H1 (cell line): Measurements from ENCODE around the gene CEP170. TPM values are rescaled to one million over a fixed set of nuclear protein-coding genes. Genes with fewer than 3 reads are reported as not detected.

ENCODE experiments used
- CTCF ChIA-PET: fragments of 300-600 bp; sonication (Branson Sonifier 250); formaldehyde crosslinking; loops from one replicate; lab custom pipeline; 2021; ENCODE audit not compliant: partially characterized antibody; lab: Charles Lee
- POLR2A ChIA-PET: fragments of 300-600 bp; sonication (Branson Sonifier 250); formaldehyde crosslinking; loops from one replicate; lab custom pipeline; 2021; ENCODE audit warnings: inconsistent platforms; ENCODE audit not compliant: partially characterized antibody; lab: Charles Lee
- DNase-seq, 2 experiments: peaks; one replicate each; pipeline versions ENCODE4 v3.0.0 to v3.0.0-alpha.2; 2010 to 2022; ENCODE audit warnings: low spot score in 2 of 2, low read depth in 1 of 2, mixed read lengths in 1 of 2
- FAIRE-seq: peaks from 2 replicates; lab custom pipeline; 2011; peaks lifted over from hg19 to GRCh38; lab: Jason Lieb, UNC
- H2AFZ ChIP-seq: 2 replicates; pipeline ENCODE4 v1.8.1; 2012; ENCODE audit warnings: low read length, inconsistent platforms
- H2AK5ac ChIP-seq: 2 replicates; pipeline ENCODE4 v1.6.1; 2013; ENCODE audit warnings: low read depth, low read length
- H2BK120ac ChIP-seq: replicated peaks from 2 replicates; pipeline ENCODE3; 2013; ENCODE audit warnings: low read depth, low read length, inconsistent platforms
- H2BK12ac ChIP-seq: 2 replicates; pipeline ENCODE4 v1.6.1; 2013; ENCODE audit warnings: low read depth, low read length
- H2BK15ac ChIP-seq: 2 replicates; pipeline ENCODE4 v1.6.1; 2013; ENCODE audit warnings: low read length
- H2BK20ac ChIP-seq: 2 replicates; pipeline ENCODE4 v1.6.1; 2013; ENCODE audit warnings: low read length
- H2BK5ac ChIP-seq: 2 replicates; pipeline ENCODE4 v1.6.1; 2013; ENCODE audit warnings: low read depth, low read length
- H3K14ac ChIP-seq: 2 replicates; pipeline ENCODE4 v1.6.1; 2013; ENCODE audit warnings: inconsistent platforms; ENCODE audit not compliant: insufficient read length
- H3K18ac ChIP-seq: 2 replicates; pipeline ENCODE4 v1.6.1; 2013; ENCODE audit warnings: low read length; ENCODE audit errors: extremely low read depth
- H3K23ac ChIP-seq: 2 replicates; pipeline ENCODE4 v1.6.1; 2013; ENCODE audit warnings: inconsistent platforms; ENCODE audit not compliant: insufficient read length
- H3K23me2 ChIP-seq: 2 replicates; pipeline ENCODE4 v1.6.1; 2013; ENCODE audit warnings: low read depth, low read length
- H3K27ac ChIP-seq: 2 replicates; pipeline ENCODE4 v1.6.1; 2011; ENCODE audit warnings: low read depth, low read length, inconsistent platforms
- H3K27me3 ChIP-seq, 4 experiments: replicated peaks in 1 of 4; 1 replicate in 1 of 4; 2 replicates in 3 of 4; pipeline versions ENCODE4 v1.6.1 to v1.8.1; 2011 to 2013; ENCODE audit warnings: low read length in 3 of 4, mild to moderate bottlenecking in 3 of 4, inconsistent platforms in 2 of 4, mixed read lengths in 2 of 4, moderate library complexity in 1 of 4; ENCODE audit not compliant: control insufficient read depth in 3 of 4, insufficient read depth in 3 of 4; ENCODE audit errors: extremely low read depth in 1 of 4
- H3K36me3 ChIP-seq, 4 experiments: 2 replicates each; pipeline versions ENCODE4 v1.6.1 to v1.8.1; 2011 to 2013; ENCODE audit warnings: mild to moderate bottlenecking in 4 of 4, low read length in 3 of 4, moderate library complexity in 2 of 4, control low read depth in 1 of 4, inconsistent platforms in 1 of 4; ENCODE audit not compliant: insufficient read depth in 4 of 4, control insufficient read depth in 2 of 4
- H3K4ac ChIP-seq: replicated peaks from 2 replicates; pipeline ENCODE3; 2013; ENCODE audit warnings: low read length, low read depth, mixed read lengths, inconsistent platforms; ENCODE audit not compliant: insufficient read length
- H3K4me1 ChIP-seq, 4 experiments: replicated peaks in 1 of 4; 1 replicate in 1 of 4; 2 replicates in 3 of 4; pipeline versions ENCODE4 v1.6.1 to v1.8.1; 2011 to 2013; ENCODE audit warnings: low read length in 3 of 4, inconsistent platforms in 2 of 4, mixed read lengths in 1 of 4; ENCODE audit not compliant: insufficient read depth in 4 of 4, control insufficient read depth in 3 of 4
- H3K4me2 ChIP-seq, 2 experiments: 2 replicates each; pipeline versions ENCODE4 v1.6.1 to v1.8.1; 2011 to 2013; ENCODE audit warnings: low read depth in 2 of 2, low read length in 2 of 2, control low read depth in 1 of 2, inconsistent platforms in 1 of 2, mild to moderate bottlenecking in 1 of 2; ENCODE audit not compliant: insufficient read depth in 1 of 2
- H3K4me3 ChIP-seq, 4 experiments: fragments of 200-600, 300-600 bp in 1 of 4; sonication (generic), shearing (Covaris generic), sonication (Bioruptor Twin) in 1 of 4; 2 replicates each; pipeline versions ENCODE4 v1.5.1 to v1.8.1; 2011 to 2016; ENCODE audit warnings: low read length in 4 of 4, low read depth in 3 of 4, control low read depth in 2 of 4, inconsistent platforms in 2 of 4, mild to moderate bottlenecking in 2 of 4, mixed read lengths in 1 of 4, moderate library complexity in 1 of 4; ENCODE audit not compliant: insufficient read depth in 2 of 4; ENCODE audit errors: extremely low read depth in 1 of 4
- H3K56ac ChIP-seq: replicated peaks from 2 replicates; pipeline ENCODE3; 2013; ENCODE audit warnings: low read depth, mild to moderate bottlenecking, mixed read lengths, low read length, inconsistent platforms; ENCODE audit not compliant: insufficient read length
- H3K79me1 ChIP-seq: 2 replicates; pipeline ENCODE4 v1.6.1; 2013; ENCODE audit warnings: low read depth, low read length, control low read depth
- H3K79me2 ChIP-seq, 2 experiments: 2 replicates each; pipeline versions ENCODE4 v1.6.1 to v1.8.1; 2012 to 2013; ENCODE audit warnings: low read length in 2 of 2, mild to moderate bottlenecking in 2 of 2, inconsistent platforms in 1 of 2; ENCODE audit not compliant: insufficient read depth in 2 of 2, control insufficient read depth in 1 of 2
- H3K9ac ChIP-seq, 4 experiments: replicated peaks in 1 of 4; 1 replicate in 1 of 4; 2 replicates in 3 of 4; pipeline versions ENCODE4 v1.6.1 to v1.8.1; 2011 to 2013; ENCODE audit warnings: low read depth in 3 of 4, low read length in 3 of 4, control low read depth in 2 of 4, mild to moderate bottlenecking in 2 of 4, moderate library complexity in 2 of 4, inconsistent platforms in 1 of 4; ENCODE audit errors: extremely low read depth in 1 of 4
- H3K9me3 ChIP-seq, 2 experiments: 2 replicates each; pipeline versions ENCODE4 v1.6.1 to v1.8.1; 2012 to 2013; ENCODE audit warnings: mild to moderate bottlenecking in 2 of 2, moderate library complexity in 2 of 2, control low read depth in 1 of 2, inconsistent platforms in 1 of 2, low read depth in 1 of 2, low read length in 1 of 2, mixed read lengths in 1 of 2; ENCODE audit not compliant: insufficient read depth in 2 of 2
- H4K20me1 ChIP-seq, 2 experiments: replicated peaks in 1 of 2; 2 replicates each; pipeline versions ENCODE3 to v1.8.1; 2011 to 2013; ENCODE audit warnings: inconsistent platforms in 2 of 2, low read length in 2 of 2, mild to moderate bottlenecking in 1 of 2; ENCODE audit not compliant: insufficient read depth in 2 of 2, control insufficient read depth in 1 of 2
- H4K5ac ChIP-seq: 2 replicates; pipeline ENCODE4 v1.6.1; 2013; ENCODE audit warnings: low read length, low read depth, mixed read lengths, inconsistent platforms; ENCODE audit not compliant: insufficient read length
- H4K8ac ChIP-seq: 2 replicates; pipeline ENCODE4 v1.8.0; 2013; ENCODE audit warnings: mild to moderate bottlenecking, moderate library complexity, low read length, inconsistent platforms; ENCODE audit not compliant: insufficient read depth; ENCODE audit errors: extremely low read depth
- H4K91ac ChIP-seq: replicated peaks from 2 replicates; pipeline ENCODE3; 2013; ENCODE audit warnings: low read length, mixed read lengths, inconsistent platforms; ENCODE audit not compliant: insufficient read length
- EP300 ChIP-seq, 2 experiments: IDR thresholded peaks; 1 replicate in 1 of 2; 2 replicates in 1 of 2; pipeline ENCODE4 v1.6.1; 2011 to 2012; ENCODE audit warnings: low read depth in 2 of 2, low read length in 2 of 2, mild to moderate bottlenecking in 2 of 2, borderline replicate concordance in 1 of 2, inconsistent platforms in 1 of 2, moderate library complexity in 1 of 2
- JUN ChIP-seq: IDR thresholded peaks from 2 replicates; pipeline ENCODE4 v1.6.1; 2011; ENCODE audit warnings: low read depth, mild to moderate bottlenecking, improper control_type of control experiment, low read length
- KDM4A ChIP-seq: IDR thresholded peaks from one replicate; pipeline ENCODE4 v1.7.1; 2012; ENCODE audit warnings: low read depth, mild to moderate bottlenecking, moderate library complexity, low read length, inconsistent platforms; ENCODE audit not compliant: severe bottlenecking
- NRF1 ChIP-seq: IDR thresholded peaks from 2 replicates; pipeline ENCODE4 v1.6.1; 2011; ENCODE audit warnings: mild to moderate bottlenecking, low read depth, low read length, improper control_type of control experiment
- POU5F1 ChIP-seq: IDR thresholded peaks from 2 replicates; pipeline ENCODE4 v1.6.1; 2011; ENCODE audit warnings: low read depth, mild to moderate bottlenecking, low read length, moderate library complexity
- RXRA ChIP-seq: IDR thresholded peaks from 2 replicates; pipeline ENCODE4 v1.6.1; 2011; ENCODE audit warnings: low read depth, mild to moderate bottlenecking, low read length, moderate library complexity; ENCODE audit not compliant: insufficient read depth
- SIRT6 ChIP-seq: IDR thresholded peaks from one replicate; pipeline ENCODE4 v1.7.1; 2012; ENCODE audit warnings: low read length, inconsistent platforms
- SP1 ChIP-seq: IDR thresholded peaks from 2 replicates; pipeline ENCODE4 v1.6.1; 2011; ENCODE audit warnings: low read depth, low read length
- whole genome bisulfite sequencing, 2 experiments: shearing (Covaris generic) in 1 of 2; methylation state at CpG; one replicate each; pipeline versions ENCODE4 v1.1.6 to v1.1.7; 2013 to 2015; ENCODE audit warnings: low lambda C conversion rate in 2 of 2, mixed read lengths in 2 of 2, inconsistent platforms in 1 of 2, low coverage in 1 of 2, missing lambda C conversion rate in 1 of 2; ENCODE audit not compliant: insufficient replicate concordance in 2 of 2, insufficient coverage in 1 of 2, insufficient read length in 1 of 2; ENCODE audit errors: extremely low coverage in 1 of 2, missing lambda C conversion rate in 1 of 2; 5-methylcytosine and 5-hydroxymethylcytosine counted together
- long read RNA-seq, 2 experiments: library from RNA in 1 of 2; library from capped mRNA in 1 of 2; stranded (forward); transcript quantifications; one replicate each; pipeline ENCODE4 v2.0.0, GENCODE V29; 2021; ENCODE audit warnings: inconsistent platforms in 1 of 2
- polyA minus RNA-seq, 3 experiments: library from RNA; depleted of rRNA, polyadenylated mRNA; stranded (reverse); fragments of >200 nt; gene quantifications; 1 replicate in 2 of 3; 2 replicates in 1 of 3; pipeline ENCODE4 v1.2.3, GENCODE V29; 2011
- polyA plus RNA-seq, 7 experiments: library from polyadenylated mRNA; depleted of rRNA in 3 of 7; stranded (reverse) in 5 of 7; unstranded in 2 of 7; fragments of >200 nt in 5 of 7; fragments of 200-250 nt in 2 of 7; gene quantifications; 1 replicate in 5 of 7; 2 replicates in 1 of 7; 4 replicates in 1 of 7; pipeline versions ENCODE4 v1.2.1 to v1.2.3, GENCODE V29; 2011 to 2013; ENCODE audit warnings: missing spikeins in 2 of 7, mixed read lengths in 2 of 7
- total RNA-seq: library from RNA; stranded (reverse); fragmentation: NEBNext Ultra II Directional; extraction: Animal tissue kit (Norgen Biotek cat#: 25700); gene quantifications from 2 replicates; pipeline ENCODE4 v1.2.1, GENCODE V29; 2021

The CEP170 gene
- 97.2 and 102 TPM in 2 replicates for total RNA-seq
- 29.8 and 33.1 TPM in 2 replicates for polyA plus RNA-seq (2011; rRNA removed)
- 44.3 TPM for polyA plus RNA-seq (2011; cell fraction: cytosol; rRNA removed)
- polyA plus RNA-seq (2011; cell fraction: nucleus; rRNA removed), result 64.4 TPM
- 41.8 to 54.2 TPM (median 49.7 TPM) in 4 replicates for polyA plus RNA-seq (2012, experiment 1 of 2)
- 2.7 TPM for polyA plus RNA-seq (2012, experiment 2 of 2)
- 57.0 TPM for polyA plus RNA-seq (2013, experiment 1 of 2)
- 56.1 TPM for polyA plus RNA-seq (2013, experiment 2 of 2)
- 96.1 and 109 TPM in 2 replicates for polyA minus RNA-seq (2011; rRNA and poly(A)+ RNA removed)
- polyA minus RNA-seq (2011; cell fraction: cytosol; rRNA and poly(A)+ RNA removed), result 86.9 TPM
- 276 TPM for polyA minus RNA-seq (2011; cell fraction: nucleus; rRNA and poly(A)+ RNA removed)
- long read RNA-seq, experiment 1, partial matches to known transcripts, result 9 of 45 reads
- long read RNA-seq, experiment 1, other reads (novel, unspliced or antisense), result 29 of 45 reads
- long read RNA-seq, experiment 2, partial matches to known transcripts, result 4 of 8 reads
- long read RNA-seq, experiment 2, other reads (novel, unspliced or antisense), result 4 of 8 reads

DNA sequence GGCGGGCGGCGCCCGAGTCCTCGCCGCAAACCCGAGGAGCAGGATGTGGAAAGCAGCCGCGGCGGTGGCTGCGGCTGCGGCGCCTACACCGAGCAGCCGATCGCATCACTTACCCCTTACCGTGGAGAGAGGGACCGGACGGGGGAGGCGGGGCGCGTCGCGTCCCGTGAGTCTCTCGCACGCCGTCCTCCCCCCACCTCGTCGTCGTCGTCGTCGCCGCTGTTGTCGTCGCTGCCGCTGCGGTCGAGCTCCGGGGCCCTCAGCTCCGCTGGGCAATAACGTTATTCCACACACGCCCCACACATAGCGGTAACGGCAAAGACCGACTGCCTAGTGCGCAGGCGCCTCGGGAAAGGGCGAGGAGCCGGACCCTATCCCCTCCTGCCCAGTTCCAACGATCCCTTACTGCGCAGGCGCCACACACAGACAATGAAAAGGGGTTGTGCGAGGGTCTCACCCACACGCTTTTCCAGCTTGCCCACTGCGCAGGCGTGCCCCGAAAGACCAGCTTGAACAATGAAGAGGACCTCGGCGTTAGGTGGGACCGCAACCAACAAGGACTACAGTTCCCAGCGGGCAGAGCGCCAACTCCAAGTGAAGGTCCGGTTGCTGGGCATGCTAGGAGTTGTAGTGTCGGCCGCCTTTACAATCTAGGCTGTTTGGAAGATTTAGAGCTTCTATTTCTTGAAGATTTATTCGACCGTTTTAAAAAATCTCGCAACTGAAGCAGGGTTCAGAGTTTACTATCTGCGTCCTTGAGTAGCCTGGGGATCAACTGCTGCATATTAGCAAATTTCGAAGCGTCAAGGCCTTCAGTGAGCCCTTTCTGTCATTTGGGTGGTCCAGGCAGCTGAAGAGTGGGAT lies at the start of gene CEP170:
TSS of gene CEP170 (minus strand) at position 355 of the 864 bp plus-strand sequence. CDS start 30,001 bp downstream, outside the sequence.
- peak; percentile 95 to 99 for DNase-seq
- Histone ChIP-seq H3K14ac (no peak within 1 kb of the TSS), H3K9ac (peak within 1 kb of the TSS; percentile 70 to 87 (median 76)), H2AFZ (peak within 1 kb of the TSS; percentile 90), H3K4me2 (peak within 1 kb of the TSS; percentile 90 to 93), H4K8ac (peak within 1 kb of the TSS; percentile 96), H3K9me3 (no peaks in the 10 kb centered on the region), H3K23me2 (peaks cover 16% of the 10 kb centered on the region), H2BK20ac (no peak within 1 kb of the TSS), H3K4ac (no peak within 1 kb of the TSS), H3K4me1 (peaks cover 0 to 6% (median 2%) of the 10 kb centered on the region in 4 experiments; a peak in 1 of 7 replicates), H3K4me3 (peak within 1 kb of the TSS; percentile 76 to 97 (median 93)), H3K79me1 (no peaks in the 10 kb centered on the region), H4K20me1 (peaks cover 2 to 3% of the 10 kb centered on the region in 2 experiments), H3K79me2 (peaks cover 7 to 45% of the 10 kb centered on the region in 2 experiments; a peak in 3 of 4 replicates), H3K18ac (peak within 1 kb of the TSS; percentile 89; the same call in 1 of the 2 replicates), H2AK5ac (no peak within 1 kb of the TSS), H3K27ac (peak within 1 kb of the TSS; percentile 84), H2BK12ac (no peak within 1 kb of the TSS), H3K27me3 (no peaks in the 10 kb centered on the region), H4K91ac (peak within 1 kb of the TSS; percentile 77), H2BK15ac (no peak within 1 kb of the TSS; the same call in 1 of the 2 replicates), H3K56ac (peak within 1 kb of the TSS; percentile 83), H2BK120ac (no peak within 1 kb of the TSS), H3K23ac (no peak within 1 kb of the TSS), H4K5ac (peak within 1 kb of the TSS; percentile 79), H3K36me3 (no peaks in the 10 kb centered on the region), H2BK5ac (peak within 1 kb of the TSS; percentile 87)
- POLR2A ChIA-PET, result interaction anchor here (0.5 to 3.7 kb wide), 8 partner anchors 9 to 1209 kb away, joined by 3 to 15 read pairs (median 4); no protein-coding TSS in a partner anchor
- CTCF ChIA-PET, result interaction anchor here (0.7 kb wide), 1 partner anchor 69 kb away, joined by 3 read pairs; no protein-coding TSS in a partner anchor
- 1% methylated on average over 68 of the region's 74 CpGs; no CpG with 5 or more reads in 1 of the 2 experiments for WGBS, 2 experiments
- FAIRE-seq, result no peak
- no peak for TF ChIP-seq POU5F1
- no peak for TF ChIP-seq SIRT6
- TF ChIP-seq RXRA, result no peak
- peak; percentile 91 for TF ChIP-seq KDM4A
- no peak for TF ChIP-seq JUN
- 0 out of 2 replicates have a peak, but pooled peaks have one; percentile 14 for TF ChIP-seq SP1
- TF ChIP-seq EP300 (IDR thresholded peaks at IDR 0.05; ENCODE audit: borderline replicate concordance in 1 of 2, low read depth in 2 of 2, low read length in 2 of 2), result no peak
- TF ChIP-seq NRF1, result peak; percentile 93
